ENCODE results near the gene TSFM.

DNA sequence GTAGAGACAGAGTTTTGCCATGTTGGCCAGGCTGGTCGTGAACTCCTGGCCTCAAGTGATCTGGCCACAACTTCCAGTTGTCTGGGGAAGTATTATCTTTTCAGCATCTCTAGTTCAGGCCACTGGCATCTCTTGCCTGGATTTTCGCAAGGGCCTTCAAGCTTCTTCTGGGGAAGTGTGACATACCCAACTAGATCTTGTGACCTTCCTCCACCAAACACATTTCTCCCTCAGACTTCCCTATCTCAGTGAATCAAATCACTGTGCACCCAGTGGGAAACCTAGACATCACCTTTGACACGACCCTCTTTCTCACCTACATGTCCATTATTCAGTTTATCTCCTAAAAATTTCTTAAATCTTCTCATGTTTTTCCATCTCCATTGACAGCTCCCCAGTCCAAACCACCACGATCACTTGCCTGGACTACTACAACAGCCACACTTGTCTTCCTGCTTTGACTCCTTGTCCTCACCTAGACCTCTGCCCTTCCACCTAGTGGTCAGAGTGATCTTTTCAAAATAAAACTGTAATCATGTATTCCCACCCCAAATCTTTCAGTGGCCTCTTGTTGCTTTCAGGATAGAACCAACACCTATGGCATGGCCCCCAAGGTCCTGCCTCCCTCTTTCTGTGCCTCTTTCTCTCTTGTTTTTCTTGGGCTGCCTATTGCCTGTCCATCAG lies 6.9 kb upstream of the TSFM start:
- TF ChIP-seq, protein P1, sequence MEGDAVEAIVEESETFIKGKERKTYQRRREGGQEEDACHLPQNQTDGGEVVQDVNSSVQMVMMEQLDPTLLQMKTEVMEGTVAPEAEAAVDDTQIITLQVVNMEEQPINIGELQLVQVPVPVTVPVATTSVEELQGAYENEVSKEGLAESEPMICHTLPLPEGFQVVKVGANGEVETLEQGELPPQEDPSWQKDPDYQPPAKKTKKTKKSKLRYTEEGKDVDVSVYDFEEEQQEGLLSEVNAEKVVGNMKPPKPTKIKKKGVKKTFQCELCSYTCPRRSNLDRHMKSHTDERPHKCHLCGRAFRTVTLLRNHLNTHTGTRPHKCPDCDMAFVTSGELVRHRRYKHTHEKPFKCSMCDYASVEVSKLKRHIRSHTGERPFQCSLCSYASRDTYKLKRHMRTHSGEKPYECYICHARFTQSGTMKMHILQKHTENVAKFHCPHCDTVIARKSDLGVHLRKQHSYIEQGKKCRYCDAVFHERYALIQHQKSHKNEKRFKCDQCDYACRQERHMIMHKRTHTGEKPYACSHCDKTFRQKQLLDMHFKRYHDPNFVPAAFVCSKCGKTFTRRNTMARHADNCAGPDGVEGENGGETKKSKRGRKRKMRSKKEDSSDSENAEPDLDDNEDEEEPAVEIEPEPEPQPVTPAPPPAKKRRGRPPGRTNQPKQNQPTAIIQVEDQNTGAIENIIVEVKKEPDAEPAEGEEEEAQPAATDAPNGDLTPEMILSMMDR (conservative IDR thresholded peaks at IDR 0.05 in 1 of 2, IDR thresholded peaks at IDR 0.05 in 1 of 2; ENCODE audit: low read depth in 1 of 2, low read length in 2 of 2), result no peak
- TF ChIP-seq EZH2 (IDR thresholded peaks at IDR 0.05; ENCODE audit: low read length, missing control alignments), result no peak

All from fibroblast of lung (primary cell).